ENCODE measurements around the gene GGTA1.
A peak's percentile ranks its signal among the peaks of the same experiment; 100 is the strongest.
"Not testable (repeated sequence)": the region's sequence is repeated elsewhere in the genome, so short reads cannot be mapped to it uniquely, and the experiment has no call there.

Gene GGTA1

DNA sequence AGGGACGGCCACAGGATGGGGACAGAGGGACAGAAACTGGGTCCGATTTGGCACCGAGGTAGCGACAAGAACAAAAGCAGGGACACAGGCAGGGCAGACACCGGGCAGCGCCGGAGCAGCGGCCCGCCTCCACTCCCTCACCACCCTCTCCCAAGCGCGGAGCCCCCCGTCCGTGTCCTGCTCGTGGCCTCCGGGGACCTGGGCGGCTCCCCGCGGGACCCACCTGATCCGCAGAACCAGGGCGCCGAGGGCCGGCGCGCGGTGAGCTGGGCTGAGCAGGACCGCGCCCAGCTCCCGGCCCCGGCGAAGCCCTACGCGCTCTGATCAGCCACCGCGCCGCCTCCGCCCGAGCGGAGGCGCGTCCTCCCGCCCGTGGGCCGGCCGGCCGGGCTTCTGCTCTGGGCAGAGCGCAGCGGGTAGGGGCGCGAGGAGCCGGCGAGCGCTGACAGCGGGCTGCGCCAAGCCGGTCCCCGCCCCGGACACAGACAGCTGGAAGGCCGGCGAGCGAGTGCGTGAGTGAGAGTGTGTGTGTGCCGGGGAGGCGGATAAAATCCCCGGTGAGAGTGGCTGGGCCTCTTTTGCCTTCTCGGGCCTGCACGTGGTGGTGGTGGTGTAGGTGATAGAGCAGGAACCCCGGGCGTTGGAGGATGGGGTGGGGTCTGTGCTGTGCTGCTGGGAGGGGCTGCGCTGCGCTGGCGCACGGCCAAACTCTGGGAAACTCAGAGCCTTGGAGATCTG, at the start of gene GGTA1:
Gene GGTA1, minus strand, starts transcription at position 418 of the 738 bp plus-strand sequence. CDS start 31,922 bp downstream, outside the sequence.
- peak; percentile 27 for DNase-seq

DNA sequence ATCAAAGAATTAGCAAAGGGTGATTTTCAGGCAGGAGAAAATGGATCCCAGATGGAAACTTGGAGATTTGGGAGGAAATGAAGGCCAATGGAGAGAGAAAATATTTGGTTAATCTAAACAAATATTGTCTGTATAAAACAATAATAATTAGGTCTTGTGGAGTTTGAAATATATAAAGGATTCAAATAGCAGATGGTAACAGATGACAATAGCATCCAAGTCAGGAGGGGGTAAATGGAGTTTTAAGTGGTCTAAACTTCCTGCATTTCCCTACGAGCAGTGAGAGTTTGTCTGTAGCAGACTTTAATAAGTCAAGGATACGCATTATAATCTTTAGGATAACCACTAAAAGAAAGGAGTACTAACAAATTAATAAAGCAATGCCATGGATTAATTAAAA, 49.0 kb upstream of the GGTA1 start:
- DNase-seq, result no peak

DNA sequence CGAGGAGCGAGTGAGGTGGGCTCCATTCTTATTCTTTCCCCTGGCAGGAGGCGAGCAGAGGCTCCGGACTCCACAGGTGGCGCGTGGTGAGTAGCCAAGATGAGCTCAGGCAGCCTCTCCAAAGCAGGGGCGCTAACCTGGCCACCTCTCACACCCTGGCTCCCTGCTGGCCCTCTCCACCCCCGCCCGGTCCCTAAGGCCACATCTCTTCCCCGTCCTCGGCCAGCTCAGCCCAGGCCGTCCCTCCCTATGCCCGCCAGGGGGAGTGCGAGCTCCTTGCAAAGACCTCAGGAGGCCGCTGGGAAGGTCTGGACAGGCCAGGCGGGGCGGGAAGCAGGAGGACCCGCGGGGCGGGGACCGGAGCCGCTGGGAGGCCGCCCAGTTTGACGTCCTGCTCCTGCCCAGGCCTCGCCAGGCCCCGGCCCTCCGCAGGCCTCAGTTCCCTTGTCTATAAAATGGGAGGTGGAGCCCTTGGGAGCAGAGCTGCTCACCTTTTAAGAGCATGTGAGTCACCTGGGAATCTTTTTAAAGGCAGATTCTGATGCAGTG, 46.3 kb upstream of the GGTA1 start:
- DNase-seq, result peak; percentile 84

DNA sequence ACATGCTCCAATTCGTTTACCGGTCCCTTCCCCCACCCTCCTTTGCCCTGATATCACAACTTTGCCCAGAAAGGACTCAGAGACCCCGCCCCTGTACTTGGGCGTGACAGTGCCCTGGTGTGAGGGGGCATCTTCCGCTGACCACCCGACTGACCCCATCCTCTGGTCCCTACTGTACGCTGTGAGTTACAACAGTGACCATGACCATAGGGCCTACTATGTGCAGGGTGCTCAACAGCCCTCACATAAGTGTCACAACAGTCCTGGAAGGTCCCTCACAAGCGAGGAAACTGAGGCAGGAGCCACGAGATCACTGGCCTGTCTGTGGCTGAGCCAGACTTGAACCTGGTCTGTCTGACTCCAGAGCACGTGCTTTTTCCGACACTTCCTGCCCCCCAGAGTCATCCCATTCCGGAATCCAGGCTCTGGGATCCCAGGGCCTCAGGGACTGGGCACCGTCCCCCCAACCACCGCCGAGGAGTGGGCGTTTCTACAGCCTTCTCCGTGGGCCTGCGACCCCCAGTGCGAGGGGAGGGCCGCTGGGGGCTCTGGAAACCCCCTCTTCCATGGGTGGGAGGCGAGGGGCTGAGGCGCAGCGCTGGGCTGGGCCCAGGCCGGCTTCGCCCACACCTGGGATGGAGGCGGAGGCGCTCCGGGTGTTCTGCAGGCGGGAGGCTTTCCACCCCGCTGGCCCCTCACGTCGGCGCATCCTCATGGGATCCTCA, 45.7 kb upstream of the GGTA1 start:
- DNase-seq, result no peak

DNA sequence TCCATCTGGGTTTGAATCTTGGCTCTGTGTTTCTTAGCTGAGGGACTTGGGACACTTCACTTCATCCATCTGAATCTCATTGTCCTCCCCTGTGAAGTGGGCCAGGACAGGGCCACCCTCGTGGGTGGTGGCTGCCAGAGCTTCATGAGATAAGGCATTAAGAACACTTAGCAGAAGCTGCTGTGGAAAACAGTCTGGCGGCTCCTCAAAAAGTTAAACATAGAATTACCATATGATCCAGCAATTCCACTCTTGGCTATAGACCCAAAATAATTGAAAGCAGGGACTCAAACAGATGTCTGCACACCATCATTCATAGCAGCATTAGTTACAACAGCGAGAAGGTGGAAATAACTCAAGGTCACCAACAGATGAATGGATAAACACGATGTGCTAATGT, 42.4 kb upstream of the GGTA1 start:
- DNase-seq, result no peak

DNA sequence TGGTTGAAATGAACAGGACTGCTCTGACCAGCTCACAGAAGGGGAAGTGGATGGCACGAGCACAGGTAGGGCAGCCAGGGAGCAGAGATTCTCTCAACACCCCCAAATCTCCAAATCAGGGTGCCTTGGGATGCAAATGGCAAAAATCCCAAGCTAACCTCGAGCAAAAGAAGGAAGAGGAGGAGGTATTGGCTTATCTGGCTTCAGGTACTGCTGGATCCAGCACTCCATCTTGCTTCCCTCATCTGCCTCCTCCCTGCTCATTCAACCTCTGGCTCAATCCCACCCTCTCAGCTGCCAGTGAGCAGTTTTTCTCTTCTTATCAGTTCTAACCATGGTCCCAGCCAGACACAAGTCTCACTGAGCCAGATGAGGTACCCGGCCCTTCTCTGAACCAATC, 41.6 kb upstream of the GGTA1 start:
- no peak for DNase-seq

DNA sequence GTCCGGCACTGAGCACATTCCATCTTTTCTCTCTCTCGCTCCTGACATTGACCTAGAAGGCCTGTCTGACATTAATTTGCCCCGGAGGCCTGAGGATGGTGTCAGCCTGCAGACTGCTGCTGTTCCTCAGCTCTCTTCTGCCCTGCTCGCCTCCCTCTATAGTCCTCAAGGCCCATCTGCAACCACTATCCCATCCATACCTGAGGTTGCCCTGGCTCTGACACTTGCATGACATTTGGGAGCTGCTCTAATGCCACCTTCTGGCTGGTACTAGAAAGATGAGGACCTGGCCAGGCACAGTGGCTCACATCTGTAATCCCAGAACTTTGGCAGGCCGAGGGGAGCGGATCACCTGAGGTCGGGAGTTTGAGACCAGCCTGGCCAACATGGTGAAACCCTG, 38.6 kb upstream of the GGTA1 start:
- DNase-seq, result no peak

DNA sequence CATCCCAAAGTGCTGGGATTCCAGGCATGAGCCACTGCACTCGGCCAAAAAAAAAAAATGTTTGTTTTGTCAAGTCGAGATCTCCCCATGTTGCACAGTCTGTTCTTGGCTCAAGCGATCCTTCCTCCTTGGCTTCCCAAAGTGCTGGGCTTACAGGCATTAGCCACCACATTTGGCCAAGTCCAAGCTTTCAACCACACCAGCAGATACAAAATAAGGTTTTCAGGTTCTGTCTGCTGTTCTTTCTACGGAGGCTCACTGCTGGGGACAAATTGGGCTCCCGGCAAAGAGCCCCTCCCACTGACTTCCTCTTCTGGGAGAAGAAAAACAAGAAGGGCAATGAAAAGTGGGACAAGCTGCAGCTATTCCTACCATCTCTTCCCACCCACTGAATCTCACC, 37.6 kb upstream of the GGTA1 start:
- DNase-seq, result no peak

DNA sequence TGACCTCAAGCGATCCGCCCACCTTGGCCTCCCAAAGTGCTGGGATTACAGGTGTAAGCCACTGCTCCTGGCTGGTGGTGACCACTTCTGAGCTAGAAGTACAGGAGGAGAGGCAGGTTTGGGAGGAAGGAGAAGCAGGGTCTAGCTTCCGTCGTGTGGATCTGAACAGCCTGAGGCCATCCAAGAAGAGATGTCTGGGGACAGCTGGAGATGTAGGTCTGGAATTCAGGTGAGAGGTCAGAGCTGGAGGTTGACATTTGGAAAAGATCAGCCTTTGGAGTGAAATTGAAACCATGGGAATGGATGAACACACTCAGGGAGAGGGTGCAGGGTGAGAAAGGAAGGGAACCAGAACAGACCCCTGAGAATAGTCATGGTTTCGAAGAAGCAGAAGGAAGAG, 33.2 kb upstream of the GGTA1 start:
- DNase-seq, result no peak

DNA sequence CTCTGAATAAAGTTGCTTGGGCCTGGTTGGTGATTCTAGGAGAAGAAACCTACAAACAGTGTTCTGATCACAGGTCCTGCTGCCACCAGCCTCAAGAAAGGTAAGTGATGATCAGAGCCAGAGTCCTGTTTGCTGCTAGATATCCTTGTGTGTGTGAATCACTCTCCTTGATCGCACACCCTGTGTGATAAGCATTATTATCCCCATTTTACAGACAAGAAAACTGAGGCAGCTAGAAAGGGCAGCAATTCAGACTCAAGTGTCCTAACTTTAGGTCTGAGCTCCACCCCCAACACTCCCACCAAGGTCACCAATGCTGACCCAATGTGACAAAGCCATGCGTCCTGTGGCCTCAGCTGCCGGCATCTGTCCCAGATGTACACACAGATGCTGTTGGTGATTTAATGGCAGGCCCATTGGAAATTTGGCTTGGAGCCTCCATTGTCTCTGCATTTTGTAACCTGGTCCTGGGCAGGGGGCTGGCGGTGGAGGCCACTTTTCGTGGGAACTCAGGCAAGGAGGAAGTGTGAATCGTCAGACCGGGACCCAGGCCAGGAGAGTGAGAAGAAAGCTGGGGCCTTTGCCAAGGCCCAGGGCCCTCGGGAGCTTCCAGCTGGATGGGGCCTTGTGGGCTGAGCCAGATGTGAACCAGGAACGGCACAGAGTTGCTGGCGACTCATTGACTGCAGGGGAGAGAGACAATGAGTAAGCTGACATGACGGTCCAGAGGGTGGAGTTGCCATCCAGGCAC, 29.8 kb upstream of the GGTA1 start:
- no peak for DNase-seq

DNA sequence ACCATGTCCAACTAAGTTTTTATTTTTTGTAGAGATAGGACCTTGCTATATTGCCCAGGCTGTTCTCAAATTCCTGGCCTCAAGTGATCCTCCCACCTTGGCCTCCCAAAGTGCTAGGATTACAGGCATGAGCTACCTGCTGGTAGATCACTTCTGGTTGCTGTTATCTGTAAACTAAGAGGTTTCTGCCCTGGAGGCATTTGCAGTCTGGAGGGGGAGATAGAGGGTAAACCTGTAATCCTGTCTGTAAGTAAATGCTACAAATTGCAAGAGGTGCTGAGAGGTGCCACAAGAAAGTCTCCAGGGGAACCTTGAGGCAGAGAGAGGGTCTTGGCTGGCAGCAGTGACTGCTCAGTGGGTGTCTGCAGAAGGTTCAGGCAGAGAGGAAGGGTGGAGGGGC, 29.0 kb upstream of the GGTA1 start:
- no peak for DNase-seq

DNA sequence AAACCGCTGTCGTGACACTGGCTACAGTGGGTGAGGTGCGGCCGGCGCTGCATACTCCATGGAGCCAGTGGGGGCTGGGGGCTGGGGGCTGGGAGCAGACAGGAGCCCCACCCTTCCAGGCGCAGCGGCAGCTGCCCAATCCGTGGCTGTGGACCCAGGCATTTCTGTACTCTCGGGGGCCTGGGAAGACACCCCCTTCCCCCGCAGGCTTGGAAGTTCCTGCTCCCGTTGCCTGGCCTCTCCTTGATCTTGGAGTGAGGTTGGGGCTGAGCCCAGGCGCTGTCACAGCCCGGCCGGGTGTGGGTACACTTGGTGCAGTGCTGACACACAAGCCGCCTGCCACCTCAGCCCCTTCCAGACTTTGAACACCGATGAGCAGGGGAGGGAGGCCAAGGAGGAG, 27.7 kb upstream of the GGTA1 start:
- no peak for DNase-seq

DNA sequence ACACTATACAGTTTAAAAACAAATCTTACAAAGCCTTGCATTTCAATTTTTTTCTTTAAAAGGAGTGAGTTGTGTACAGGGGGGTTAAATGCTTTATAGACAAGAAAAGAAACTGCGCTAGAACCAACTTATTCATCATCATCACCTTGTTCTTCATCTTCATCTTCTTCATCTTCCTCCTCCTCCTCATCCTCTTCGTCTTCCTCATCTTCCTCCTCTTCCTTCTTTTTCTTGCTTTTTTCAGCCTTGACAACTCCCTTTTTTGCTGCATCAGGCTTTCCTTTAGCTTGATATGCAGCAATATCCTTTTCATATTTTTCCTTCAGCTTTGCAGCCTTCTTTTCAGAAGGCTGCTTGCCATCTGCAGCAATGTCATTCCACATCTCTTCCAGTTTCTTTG, 20.0 kb upstream of the GGTA1 start:
- not testable (repeated sequence) for DNase-seq

DNA sequence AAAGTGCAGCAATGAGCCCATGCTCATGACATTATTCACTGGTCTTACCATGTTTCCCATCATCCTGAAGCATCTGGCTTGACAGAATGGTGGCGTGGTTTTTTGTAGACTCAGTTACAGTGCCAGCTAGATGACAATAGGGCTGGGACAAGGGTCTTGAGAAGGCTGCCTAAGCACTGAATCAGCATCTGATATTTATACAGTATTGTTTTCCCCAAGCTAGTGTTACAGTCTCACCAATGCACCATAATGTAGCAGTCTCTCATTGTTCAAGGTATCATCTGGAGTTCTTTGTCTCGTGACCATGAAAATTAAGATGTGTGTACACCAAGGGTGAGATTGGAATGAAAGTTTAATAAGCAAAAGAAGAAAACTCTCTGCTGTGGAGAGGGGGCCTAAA, 19.0 kb upstream of the GGTA1 start:
- DNase-seq, result no peak

DNA sequence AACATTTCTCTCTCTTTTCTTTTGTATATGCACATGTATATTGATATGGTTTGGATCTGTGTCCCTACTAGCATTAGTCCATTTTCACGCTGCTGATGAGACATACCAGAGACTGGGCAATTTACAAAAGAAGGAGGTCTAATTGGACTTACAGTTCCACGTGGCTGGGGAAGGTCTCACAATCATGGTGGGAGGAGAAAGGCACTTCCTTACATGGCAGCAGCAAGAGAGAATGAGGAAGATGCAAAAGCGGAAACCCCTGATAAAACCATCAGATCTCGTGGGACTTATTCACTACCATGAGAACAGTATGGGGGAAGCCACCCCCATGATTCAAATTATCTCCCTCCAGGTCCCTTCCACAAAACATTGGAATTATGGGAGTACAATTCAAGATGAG, 13.5 kb upstream of the GGTA1 start:
- DNase-seq, result not testable (repeated sequence)

DNA sequence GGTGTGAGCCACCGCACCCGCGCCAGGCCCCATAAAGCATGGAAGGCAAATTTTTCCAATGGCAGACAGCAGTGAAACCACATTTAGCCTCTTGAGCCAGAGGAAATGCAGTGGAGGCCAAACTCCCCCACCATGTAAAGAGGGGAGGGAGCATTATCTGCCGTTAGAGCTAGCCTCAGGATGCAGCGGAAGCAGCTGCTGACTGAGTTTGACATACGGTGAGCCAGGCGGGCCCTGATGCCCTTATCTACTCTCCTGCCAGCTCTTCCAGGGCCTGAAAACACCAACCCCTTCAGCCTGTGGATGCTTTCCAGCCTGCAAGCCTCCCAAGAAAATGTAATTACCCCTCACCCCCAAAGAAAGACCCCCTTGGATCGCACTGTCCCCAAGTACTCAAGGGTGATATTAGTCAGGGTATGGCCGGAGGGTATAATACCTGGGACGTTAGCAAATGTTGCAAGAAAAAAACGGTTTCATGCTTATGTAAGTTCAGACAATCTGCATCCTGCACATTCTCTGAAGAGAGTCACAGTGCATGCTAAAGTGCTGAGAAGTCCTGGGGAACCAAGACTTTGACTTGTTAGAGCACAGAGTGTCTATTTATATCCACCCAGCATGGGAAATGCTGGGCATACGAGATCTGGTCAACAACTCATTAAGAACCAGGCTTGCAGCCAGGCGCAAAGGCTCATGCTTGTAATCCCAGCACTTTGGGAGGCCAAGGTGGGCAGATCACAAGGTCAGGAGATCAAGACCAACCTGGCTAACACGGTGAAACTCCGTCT, 11.3 kb upstream of the GGTA1 start:
- DNase-seq, result no peak

DNA sequence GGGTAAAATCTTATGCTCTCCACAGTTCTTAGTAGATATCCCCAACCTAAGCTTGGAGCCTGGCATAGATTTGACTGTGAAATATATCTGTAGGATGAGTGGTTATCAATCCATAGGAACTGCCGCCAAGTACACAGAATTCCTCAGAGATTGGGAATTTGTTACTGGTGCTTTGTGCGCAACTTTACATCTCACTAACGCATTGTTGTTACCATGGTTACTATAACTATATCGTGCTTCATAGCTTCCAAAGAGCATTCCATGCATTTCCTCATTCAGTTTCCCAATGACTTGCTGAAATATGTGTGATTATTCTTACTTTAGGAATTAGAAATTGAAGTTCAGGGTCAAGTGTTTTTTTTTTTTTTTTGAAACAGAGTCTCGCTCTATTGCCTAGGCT, 9.5 kb upstream of the GGTA1 start:
- no peak for DNase-seq

DNA sequence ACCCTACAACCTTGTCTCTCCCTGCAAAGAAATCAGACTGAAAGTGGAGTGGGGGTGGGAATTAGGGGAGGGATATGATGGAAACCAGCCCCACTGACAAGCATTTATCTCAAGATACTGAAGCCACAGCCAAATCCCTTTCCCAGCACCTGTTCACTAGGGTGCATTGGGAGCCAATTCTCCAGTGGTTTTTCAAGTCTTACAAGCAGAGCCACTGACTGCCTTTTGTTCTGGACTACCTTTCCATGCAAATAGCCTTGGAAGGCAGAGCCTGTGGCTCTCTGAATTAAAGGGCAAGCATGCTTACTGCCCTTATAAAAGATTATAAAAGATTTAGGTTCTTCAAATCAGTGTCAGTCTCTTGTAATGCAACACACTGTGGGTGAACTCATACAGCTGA, 8.8 kb upstream of the GGTA1 start:
- DNase-seq, result no peak

DNA sequence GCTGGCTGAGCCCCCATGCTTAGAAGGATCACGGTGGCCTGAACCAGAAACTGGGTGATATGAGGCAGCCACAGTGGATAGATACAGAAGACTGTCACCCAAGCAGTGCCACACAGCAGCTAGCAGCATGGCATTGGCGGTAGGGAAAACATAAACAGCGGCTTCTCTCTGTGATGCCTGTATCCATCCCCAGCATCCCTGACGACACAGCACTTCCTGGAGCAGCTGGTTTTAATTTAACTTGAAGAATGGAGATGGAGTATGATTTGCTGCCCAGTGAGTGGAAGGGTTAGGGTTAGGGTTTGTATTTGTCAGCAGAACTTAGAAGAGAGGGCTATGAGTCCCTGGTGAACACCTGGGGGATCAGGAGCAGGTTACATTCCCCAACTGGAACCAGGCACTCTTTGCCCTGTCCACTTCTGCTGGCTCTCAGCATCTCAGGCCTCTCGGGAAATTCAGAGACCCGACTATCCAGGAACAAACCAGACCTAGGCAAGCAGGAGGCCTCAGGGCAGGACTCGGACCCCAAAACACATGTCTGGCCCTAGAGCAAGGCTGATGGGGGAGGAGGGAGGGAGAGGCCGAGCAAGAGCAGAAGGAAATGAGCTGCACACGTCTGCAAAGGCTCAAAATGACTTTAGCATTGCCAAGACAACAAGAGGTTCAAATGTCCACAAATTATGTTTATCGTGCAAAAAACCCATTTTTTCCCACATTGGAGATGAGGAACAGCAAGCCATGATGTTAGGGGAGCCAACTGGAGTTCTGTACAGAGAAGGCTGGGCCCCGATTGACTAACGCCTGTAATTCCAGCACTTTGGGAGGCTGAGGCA, 6.5 kb upstream of the GGTA1 start:
- no peak for DNase-seq

DNA sequence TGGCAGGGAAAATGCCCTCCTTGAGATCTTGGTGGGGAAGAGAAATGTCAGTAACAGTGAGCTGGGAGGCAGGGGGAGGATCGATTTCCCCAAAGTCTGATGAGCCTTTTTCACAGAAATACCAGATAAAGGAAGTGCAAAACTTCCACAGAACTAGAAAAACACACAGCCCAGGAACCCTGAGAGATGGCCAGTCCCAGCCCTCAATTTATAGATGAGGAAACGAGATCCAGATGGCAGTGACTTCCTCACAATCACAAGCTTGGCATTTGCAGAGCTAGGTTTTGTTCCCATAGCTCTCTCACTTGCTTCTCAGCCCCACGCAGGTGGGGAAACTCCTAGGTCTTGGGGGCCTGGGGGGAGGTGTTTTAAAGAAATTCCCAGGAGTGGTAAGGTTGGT, 3.8 kb upstream of the GGTA1 start:
- no peak for DNase-seq

DNA sequence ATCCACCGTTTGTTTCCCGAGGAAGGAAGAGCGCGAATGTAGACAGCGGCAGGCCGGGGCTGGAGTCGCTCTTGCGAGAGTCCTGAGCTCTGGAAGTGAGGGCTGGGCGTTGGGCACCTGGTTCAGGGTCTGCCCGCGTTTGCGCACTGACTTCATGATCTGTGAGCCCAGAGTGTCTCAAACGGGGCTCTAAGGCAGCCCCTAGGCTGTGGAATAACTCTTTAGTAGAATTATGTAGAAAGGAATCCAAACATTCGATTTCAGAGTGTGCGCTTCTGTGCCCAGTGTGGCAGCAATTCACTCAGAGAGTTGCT, 478 bp upstream of the GGTA1 start:
- DNase-seq, result no peak

DNA sequence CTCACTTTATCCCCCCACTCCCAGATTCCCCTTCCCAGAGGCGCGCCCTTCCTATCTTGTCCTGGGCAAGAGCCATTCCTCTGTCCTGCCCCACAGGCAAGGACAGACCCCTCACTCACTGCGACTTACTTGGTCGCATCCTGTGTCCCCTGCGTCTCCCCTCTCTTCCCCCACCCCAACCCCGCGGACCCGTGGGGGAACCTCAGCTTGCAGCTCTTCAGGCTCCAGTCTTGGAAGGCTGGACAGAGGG, 542 bp downstream of the GGTA1 start:
- DNase-seq, result no peak

Measured in activated CD4-positive, alpha-beta T cell treated with anti-CD3 and anti-CD28 coated beads for 48 hours (primary cell).